GOT3 (cell line): ENCODE results near the gene MRC2.

ENCODE experiments used
- DNase-seq: peaks from one replicate; lab custom pipeline; 2025; ENCODE audit warnings: mixed read lengths; lab: John Stamatoyannopoulos, UW

Gene MRC2

DNA sequence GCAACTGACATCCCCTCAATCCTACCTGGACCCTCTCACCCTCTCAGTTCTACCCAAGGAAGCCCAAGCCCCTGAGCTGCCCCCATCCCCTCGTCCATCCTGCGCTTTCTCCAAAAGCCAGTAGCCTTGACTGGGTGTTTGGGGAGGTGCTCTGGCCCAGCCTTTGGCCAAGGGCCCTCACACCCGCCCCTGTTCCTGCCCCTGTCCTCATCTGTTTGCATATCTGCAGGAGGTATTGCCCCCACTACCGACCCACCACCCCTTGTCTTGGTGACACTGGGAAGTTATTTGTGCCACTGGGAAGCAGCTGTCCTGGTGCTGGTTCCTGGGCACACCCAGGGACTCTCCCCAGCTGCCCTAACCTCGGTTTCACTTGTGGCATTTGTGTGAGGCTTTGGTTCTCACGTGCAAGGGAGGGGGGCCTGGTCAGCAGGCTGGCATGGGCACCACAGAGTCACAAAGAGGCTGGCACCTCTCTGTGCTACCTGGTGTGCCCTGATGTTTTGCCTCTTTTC is 75.3 kb downstream of the MRC2 start:
- no peak for DNase-seq

DNA sequence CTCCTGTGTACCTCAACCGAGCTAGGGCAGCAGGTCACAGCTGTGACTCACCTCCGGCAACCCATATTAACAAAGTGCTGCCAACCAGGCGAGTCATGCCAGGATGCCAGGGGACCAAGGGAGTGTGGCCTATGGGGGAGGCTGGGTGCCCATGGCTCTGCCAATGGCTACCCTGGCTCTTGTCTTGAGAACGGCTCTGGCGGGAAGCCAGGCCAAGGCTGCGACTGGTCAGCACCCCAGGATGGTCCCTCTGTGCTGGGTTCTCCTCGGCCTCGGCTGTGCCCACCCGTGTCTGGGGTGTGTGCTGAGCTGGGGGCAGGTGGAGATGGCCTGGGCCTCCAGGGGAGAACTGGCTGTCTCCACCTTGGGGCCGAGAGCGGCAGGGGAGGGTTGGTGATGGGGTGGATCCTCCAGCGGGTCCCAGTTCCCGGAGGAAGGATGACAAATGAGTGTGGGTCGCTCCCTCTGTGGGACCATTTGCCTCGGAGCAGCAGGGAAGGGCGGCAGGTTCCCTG is 75.8 kb downstream of the MRC2 start:
- peak; percentile 17 for DNase-seq

DNA sequence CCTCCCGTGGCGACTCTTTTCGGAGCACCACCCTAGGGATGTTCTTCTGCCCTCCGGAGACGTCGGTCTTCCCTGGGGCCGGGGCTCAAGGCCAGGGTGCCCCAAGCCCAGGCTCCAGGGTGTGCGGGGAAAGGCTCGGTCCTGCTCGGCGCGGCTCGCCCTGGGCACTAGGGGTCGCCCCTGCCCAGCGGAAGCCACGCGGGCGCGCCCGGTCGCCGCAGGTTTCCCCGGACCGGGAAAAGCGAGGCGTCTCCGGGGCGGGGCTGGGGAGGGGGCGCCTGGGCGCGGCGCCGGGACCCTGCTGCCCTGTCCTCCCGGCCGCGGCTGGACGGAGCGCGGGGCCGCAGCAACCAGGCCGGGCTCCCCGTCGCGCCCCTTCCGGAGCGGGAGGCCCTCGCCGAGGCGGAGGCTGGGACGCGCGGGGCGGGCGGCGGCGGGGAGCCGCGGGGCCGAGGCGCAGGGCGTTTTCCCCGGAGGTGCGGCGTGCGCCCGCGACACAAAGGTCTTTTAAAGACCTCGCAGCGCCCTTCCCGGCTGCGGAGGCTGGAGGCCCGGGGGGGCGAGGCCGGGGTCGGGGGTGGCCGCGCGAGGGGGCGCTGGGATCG is 76.4 kb downstream of the MRC2 start:
- peak; percentile 17 for DNase-seq

DNA sequence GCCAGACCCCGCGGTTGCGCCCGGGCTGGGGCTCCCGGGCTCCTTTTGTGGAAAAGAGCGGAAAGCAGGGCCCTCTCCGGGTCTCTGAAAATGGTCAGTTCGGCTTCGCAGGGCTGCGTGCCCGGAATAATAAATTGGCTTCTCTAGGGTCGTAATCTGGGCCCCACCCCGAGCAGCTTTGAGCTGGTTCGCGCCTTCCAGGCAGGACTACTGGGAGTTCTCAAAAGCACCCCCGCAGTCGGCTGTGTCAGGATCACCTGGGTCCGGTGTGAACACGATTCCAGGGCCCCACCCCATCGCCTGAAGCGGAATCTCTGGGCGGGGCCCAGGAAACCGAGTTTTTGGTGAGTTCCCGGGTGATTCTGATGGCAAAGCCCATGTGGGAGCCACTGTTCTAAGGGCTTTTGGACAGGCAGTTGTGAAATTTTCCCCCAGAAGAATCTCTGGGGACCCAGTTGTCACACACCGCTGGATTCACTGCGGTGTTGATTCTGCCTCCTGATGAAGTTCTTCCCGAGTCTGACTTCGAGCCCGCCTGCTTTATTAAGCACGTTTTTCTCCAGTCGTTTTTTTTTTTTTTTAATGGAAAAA is 77.0 kb downstream of the MRC2 start:
- no peak for DNase-seq

GRCh38 chr17:62705156-62705777 is 77.8 kb downstream of the MRC2 start:
- no peak for DNase-seq

GRCh38 chr17:62705778-62706597 is 78.5 kb downstream of the MRC2 start:
- no peak for DNase-seq

DNA sequence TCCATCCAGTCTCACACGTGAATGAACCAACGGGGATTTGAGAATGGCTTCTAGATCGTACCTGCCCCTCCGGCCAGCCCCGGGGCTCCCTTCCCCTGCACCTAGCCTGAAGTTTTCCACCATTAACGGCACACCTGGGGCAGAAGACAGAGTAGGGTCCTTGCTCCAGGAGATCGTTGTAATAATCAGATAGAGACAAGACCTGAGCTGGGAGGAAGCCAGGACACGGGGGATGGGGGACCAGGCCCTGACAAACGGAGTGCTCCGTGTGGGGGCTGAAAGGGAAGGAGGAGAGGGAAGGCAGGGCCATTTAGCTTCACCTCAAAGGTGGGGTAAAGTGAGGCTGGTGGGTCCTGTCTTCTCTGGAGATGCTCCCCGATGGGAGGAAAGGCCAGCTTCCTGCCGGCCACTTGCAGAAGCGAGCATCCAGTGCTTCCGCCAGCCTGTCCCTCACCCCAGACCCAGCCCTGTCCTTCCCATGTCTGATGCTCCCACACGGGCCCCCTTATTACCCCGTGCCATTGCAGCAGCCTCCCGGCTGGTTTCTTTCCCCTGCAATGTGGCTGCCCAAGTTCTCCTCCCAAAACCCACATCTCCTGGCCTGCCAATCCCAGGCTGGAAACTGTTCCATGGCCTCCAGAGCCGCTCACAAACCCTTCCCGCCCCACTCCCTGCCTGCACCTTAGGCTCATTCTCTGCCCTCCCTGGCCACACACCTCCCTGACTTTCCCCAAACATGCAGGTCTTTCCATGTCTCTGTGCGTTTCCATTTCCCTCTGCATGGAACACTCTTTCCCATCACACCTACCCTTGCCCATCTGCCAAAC is 79.3 kb downstream of the MRC2 start:
- DNase-seq = no peak

- no peak for DNase-seq
Observed at GRCh38 chr17:62707425-62707739, 79.9 kb downstream of the MRC2 start.

GRCh38 chr17:62708587-62708986 is 81.1 kb downstream of the MRC2 start:
- DNase-seq = no peak

GRCh38 chr17:62712171-62712581 is 84.7 kb downstream of the MRC2 start:
- DNase-seq = no peak

DNA sequence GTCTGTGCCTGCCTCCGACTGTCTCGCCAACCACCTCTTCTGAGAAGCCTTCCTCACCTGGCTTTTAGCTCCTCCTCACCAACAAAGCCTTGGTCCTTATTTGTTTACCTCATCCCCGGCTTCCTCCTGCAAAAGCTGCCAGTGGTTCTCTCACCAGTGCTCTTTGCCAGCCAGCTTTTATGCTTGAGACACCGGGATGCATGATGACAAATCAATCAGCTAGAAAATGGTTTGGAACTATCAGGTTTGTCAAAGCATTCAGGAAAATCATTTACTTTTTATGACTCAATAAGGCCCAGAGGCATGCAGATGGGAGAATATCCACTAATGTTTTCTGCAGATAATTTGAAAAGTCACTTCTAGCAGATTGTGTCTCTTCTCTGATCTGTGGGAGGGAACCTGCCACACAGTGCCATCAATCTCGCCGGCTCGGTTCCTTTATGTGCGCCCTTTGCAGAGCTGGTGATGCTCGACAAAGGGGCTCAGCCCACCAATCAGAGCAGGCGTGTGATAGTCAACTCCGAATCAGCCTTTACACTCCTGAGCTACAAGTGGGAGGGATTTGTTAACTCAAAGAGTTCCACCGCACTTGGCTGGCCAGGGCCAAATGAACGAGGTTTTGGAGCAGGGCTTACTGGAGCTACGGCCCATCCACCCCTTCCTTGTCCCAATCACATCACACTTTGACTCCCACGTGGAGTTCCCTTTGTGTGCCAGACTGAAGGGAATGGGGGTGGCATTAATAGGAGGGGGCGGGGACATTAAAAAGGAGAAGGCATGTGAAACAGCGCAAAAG is 85.8 kb downstream of the MRC2 start:
- DNase-seq = no peak

DNA sequence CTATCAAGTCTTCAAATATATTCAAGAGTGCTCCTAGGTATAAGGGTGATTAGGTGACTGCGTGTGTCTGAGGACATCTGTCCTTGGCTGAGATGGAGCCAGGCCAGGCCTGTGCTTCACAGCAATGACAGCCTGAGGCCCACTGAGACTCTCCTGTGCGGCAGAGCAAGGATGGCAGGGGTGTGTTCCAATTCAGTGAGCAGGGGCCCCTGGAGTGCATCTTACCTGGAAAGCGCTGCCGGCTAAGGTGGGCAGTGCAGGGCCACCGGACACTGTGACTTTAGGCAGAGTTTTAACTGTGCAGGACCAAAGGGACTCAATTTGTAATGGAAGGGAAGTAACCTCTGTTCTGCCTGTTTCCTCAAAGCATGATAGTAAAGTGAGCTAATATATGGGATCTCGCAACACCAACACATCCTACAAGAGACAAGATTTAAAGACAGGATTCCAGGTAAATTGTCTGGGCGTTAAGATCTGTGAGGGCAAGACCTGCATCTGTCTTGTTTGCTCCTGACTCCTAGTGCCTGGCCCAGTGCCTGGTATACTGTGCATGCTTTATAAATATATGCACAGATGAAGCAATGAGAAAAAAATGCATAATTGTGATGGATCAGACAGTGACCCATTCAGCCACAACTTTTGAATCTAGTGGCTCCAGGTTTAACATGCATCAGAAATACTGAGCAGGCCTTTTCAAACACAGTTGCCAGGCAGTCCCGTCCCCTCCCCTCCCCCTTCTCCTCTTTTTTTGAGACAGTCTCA is 86.7 kb downstream of the MRC2 start:
- no peak for DNase-seq

DNA sequence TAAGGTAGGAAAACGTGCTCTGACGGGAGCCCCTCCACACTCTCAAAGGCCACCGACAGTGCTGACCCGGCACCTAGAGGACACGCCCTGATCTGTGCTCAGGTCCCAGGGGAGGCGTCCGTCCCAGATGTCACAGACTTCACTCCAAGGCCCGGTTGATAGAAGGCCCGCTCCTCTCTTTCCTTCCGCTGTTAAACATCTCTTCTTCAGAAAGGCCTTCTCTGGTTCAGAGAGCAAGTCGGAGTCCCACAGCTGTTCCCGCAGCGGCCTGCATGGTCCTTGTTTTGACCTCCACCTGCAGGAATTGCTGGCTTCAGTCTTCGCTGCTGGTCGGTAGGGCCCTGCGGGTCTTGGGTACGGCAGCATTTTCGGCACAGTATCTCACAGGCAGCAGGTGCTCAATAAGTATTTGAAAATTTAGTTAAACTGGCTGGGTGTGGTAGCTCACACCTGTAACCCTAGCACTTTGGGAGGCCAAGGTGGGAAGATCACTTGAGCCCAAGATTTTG is 88.5 kb downstream of the MRC2 start:
- no peak for DNase-seq

DNA sequence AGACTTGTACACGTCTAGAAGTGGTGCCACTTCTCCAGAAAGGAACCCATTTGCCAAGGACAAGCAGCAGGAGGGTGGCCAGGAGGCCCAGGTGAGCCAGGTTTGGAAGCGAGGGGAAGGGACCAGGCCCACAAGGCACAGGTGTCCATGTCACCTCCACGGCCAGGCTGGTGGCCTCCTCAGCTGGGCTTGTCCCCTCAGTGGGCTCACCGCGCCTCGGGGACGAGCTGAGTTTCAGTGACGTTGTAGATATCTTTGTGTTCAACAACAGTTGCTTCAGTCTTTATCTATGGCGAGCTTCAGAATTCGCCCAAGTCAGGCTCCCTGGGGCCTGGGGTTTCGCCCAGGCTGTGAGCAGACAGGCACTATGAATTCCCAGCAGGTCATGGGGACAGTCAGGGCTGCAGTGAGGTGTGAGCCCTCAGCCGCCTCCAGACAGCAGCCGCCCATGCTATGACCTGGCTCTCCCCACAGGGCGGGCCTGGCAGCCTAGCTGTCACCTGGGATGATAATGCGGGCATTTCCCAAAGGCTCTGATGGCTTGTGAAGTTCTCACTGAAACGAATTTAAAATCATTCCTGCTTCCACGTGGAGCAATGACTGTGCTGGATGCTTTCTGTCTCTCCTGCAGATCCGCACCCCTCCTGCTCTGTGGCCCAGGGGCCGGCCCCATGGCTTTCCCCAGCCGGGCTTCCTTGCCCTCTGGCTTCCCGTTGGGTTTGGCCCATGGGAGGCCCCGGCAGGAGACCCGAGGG is 89.5 kb downstream of the MRC2 start:
- no peak for DNase-seq

- DNase-seq = no peak
Observed at GRCh38 chr17:62717589-62717855, 90.1 kb downstream of the MRC2 start.

DNA sequence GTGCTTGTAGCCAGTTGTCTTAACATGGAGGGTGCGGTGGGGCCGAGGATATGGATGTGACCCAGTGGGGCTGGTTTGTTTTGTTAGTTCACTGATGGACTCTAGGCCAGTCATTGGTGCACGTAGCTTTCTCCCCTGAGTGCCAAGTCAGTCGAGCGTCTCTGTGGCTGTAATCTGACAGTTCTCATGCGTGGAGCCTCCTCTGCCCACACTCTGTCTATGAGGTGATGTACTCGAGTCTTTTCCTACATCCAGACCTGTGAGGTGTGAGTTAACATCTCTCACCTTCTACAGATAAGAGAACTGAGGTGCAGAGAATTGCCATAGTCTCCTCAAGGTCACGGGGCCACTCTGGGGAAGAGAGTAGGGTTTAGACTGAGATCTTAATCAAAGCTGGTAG is 90.4 kb downstream of the MRC2 start:
- no peak for DNase-seq

DNA sequence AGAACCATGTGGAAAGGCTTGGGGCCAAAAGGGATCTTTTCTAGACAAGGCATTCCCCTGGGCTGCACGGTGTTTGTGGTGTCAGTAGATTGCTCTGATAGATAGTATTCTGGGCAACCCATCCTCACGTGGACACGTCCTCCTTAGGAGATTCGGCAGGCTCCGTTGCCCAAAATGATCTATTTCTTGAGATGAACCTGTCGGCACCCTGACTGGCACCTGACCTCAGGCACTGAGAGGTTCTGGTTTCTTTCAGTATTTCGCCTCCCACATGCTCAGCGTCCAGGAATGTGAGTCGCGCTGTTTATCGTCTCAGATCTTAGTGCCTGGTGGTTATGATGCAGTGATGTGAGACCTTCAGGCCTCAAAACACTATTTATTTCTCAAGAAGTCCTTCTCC is 91.0 kb downstream of the MRC2 start:
- no peak for DNase-seq

GRCh38 chr17:62719586-62719985 is 92.1 kb downstream of the MRC2 start:
- DNase-seq = no peak

GRCh38 chr17:62720126-62720850 is 92.8 kb downstream of the MRC2 start:
- DNase-seq = no peak
